ENCODE data around the gene BACH2. TPM values are rescaled to one million over a fixed set of nuclear protein-coding genes. Genes with fewer than 3 reads are reported as not detected.

The BACH2 gene
- total and polyA plus RNA-seq, 2 of the 8 experiments (the other 6 are each of a cell fraction or from before 2014, with no cell fraction given) = 1.9 to 5.9 TPM

GRCh38 chr6:90178384-90178855, 118.2 kb downstream of the BACH2 start:
- Histone ChIP-seq H3K36me3 (ENCODE audit: control insufficient read depth in 2 of 4, insufficient read depth in 4 of 4, low read length in 3 of 4) (no peaks in the 10 kb centered on the region), H2AFZ (ENCODE audit: low read length) (no peak overlapping the region), H3K23ac (ENCODE audit: insufficient read length) (no peak overlapping the region), H3K18ac (ENCODE audit: extremely low read depth, low read length) (no peak overlapping the region), H2BK120ac (replicated peaks; ENCODE audit: low read depth, low read length) (no peak overlapping the region), H3K56ac (replicated peaks; ENCODE audit: insufficient read length, low read depth, low read length) (no peak overlapping the region), H4K5ac (ENCODE audit: insufficient read length, low read depth, low read length) (no peak overlapping the region), H4K20me1 (replicated peaks in 1 of 2; ENCODE audit: control insufficient read depth in 1 of 2, insufficient read depth in 2 of 2, low read length in 2 of 2) (no peaks in the 10 kb centered on the region), H2BK5ac (ENCODE audit: low read depth, low read length) (no peak overlapping the region), H2AK5ac (ENCODE audit: low read depth, low read length) (no peak overlapping the region), H3K4me2 (ENCODE audit: insufficient read depth in 1 of 2, low read depth in 2 of 2, low read length in 2 of 2) (no peak overlapping the region), H2BK12ac (ENCODE audit: low read depth, low read length) (no peak overlapping the region), H3K27ac (ENCODE audit: low read depth, low read length) (no peak overlapping the region), H3K23me2 (ENCODE audit: low read depth, low read length) (no peaks in the 10 kb centered on the region), H3K79me2 (ENCODE audit: control insufficient read depth in 1 of 2, insufficient read depth in 2 of 2, low read length in 2 of 2) (no peaks in the 10 kb centered on the region), H3K9me3 (ENCODE audit: insufficient read depth in 2 of 2, low read depth in 1 of 2, low read length in 1 of 2) (peaks cover 0 to 3% of the 10 kb centered on the region in 2 experiments; a peak in 1 of 4 replicates), H3K4me1 (replicated peaks in 1 of 4; ENCODE audit: control insufficient read depth in 3 of 4, insufficient read depth in 4 of 4, low read length in 3 of 4) (no peaks in the 10 kb centered on the region), H3K79me1 (ENCODE audit: low read depth, low read length) (no peaks in the 10 kb centered on the region), H4K91ac (replicated peaks; ENCODE audit: insufficient read length, low read length) (no peak overlapping the region), H3K4me3 (ENCODE audit: extremely low read depth in 1 of 4, insufficient read depth in 2 of 4, low read depth in 3 of 4, low read length in 4 of 4) (no peak overlapping the region), H2BK20ac (ENCODE audit: low read length) (no peak overlapping the region), H3K27me3 (replicated peaks in 1 of 4; ENCODE audit: control insufficient read depth in 3 of 4, extremely low read depth in 1 of 4, insufficient read depth in 3 of 4, low read length in 3 of 4) (no peaks in the 10 kb centered on the region; a peak in 1 of 7 replicates), H3K9ac (replicated peaks in 1 of 4; ENCODE audit: extremely low read depth in 1 of 4, low read depth in 3 of 4, low read length in 3 of 4) (no peak overlapping the region), H2BK15ac (ENCODE audit: low read length) (no peak overlapping the region), H3K4ac (replicated peaks; ENCODE audit: insufficient read length, low read depth, low read length) (no peak overlapping the region), H3K14ac (ENCODE audit: insufficient read length) (no peak overlapping the region), H4K8ac (ENCODE audit: extremely low read depth, insufficient read depth, low read length) (no peak overlapping the region)
- FAIRE-seq = no peak
- no peak for DNase-seq (ENCODE audit: low read depth in 1 of 2, low spot score in 2 of 2)
- ChIA-PET POLR2A (ENCODE audit: partially characterized antibody) (interaction anchor here (0.9 kb wide), 1 partner anchor 150 kb away, joined by 3 read pairs; no protein-coding TSS in a partner anchor), CTCF (ENCODE audit: partially characterized antibody) (interaction anchor here (0.6 to 2.9 kb wide), 22 partner anchors 9 to 593 kb away, joined by 3 to 18 read pairs (median 3); no protein-coding TSS in a partner anchor)
- TF ChIP-seq E2F6 (IDR thresholded peaks at IDR 0.05) = no peak
- TF ChIP-seq, protein P1, sequence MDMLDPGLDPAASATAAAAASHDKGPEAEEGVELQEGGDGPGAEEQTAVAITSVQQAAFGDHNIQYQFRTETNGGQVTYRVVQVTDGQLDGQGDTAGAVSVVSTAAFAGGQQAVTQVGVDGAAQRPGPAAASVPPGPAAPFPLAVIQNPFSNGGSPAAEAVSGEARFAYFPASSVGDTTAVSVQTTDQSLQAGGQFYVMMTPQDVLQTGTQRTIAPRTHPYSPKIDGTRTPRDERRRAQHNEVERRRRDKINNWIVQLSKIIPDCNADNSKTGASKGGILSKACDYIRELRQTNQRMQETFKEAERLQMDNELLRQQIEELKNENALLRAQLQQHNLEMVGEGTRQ (IDR thresholded peaks at IDR 0.05; ENCODE audit: low read length) = no peak
- TF ChIP-seq TBP (IDR thresholded peaks at IDR 0.05; ENCODE audit: low read depth, low read length) = no peak
- no peak for TF ChIP-seq ZNF274 (IDR thresholded peaks at IDR 0.05; ENCODE audit: borderline replicate concordance, extremely low read depth, low read length)
- TF ChIP-seq YY1 (IDR thresholded peaks at IDR 0.05; ENCODE audit: low read depth, low read length) = no peak
- no peak for TF ChIP-seq EGR1 (IDR thresholded peaks at IDR 0.05; ENCODE audit: borderline replicate concordance, low read depth, low read length)
- no peak for TF ChIP-seq POU5F1 (IDR thresholded peaks at IDR 0.05; ENCODE audit: low read depth, low read length)
- TF ChIP-seq HDAC6 (IDR thresholded peaks at IDR 0.05; ENCODE audit: low read depth, low read length) = no peak
- WGBS, 2 experiments (ENCODE audit: extremely low coverage in 1 of 2, insufficient coverage in 1 of 2, insufficient read length in 1 of 2, insufficient replicate concordance in 2 of 2, low coverage in 1 of 2, low lambda C conversion rate in 2 of 2, missing lambda C conversion rate in 1 of 2) = 87% methylated on average over 4 of the region's 4 CpGs; no CpG with 5 or more reads in 1 of the 2 experiments
